NT2/D1 (cell line): Measurements from ENCODE around the gene RTL10.

Experiments used
- DNase-seq: peaks from one replicate; pipeline ENCODE4 v3.0.0-alpha.2; 2011; ENCODE audit warnings: low read depth, low spot score
- H3K27me3 ChIP-seq: 2 replicates; pipeline ENCODE4 v1.6.0; 2011; ENCODE audit warnings: mild to moderate bottlenecking; ENCODE audit not compliant: insufficient read length, insufficient read depth
- H3K36me3 ChIP-seq: 2 replicates; pipeline ENCODE4 v1.6.1; 2011; ENCODE audit warnings: mild to moderate bottlenecking, low read length, mixed read lengths; ENCODE audit not compliant: insufficient read depth, insufficient read length
- H3K4me1 ChIP-seq: 2 replicates; pipeline ENCODE4 v1.5.1; 2011; ENCODE audit not compliant: insufficient read depth, insufficient read length
- H3K4me3 ChIP-seq: 2 replicates; pipeline ENCODE4 v1.5.1; 2011; ENCODE audit warnings: low read depth; ENCODE audit not compliant: insufficient read length
- H3K9ac ChIP-seq: 2 replicates; pipeline ENCODE4 v1.6.0; 2011; ENCODE audit warnings: low read depth; ENCODE audit not compliant: insufficient read length
- H3K9me3 ChIP-seq: 2 replicates; pipeline ENCODE4 v1.5.1; 2011; ENCODE audit warnings: mild to moderate bottlenecking, low read length; ENCODE audit not compliant: insufficient read depth
- SUZ12 ChIP-seq: IDR thresholded peaks from 2 replicates; pipeline ENCODE4 v1.6.1; 2011; ENCODE audit not compliant: insufficient read length, insufficient read depth; ENCODE audit errors: extremely low read depth
- YY1 ChIP-seq: IDR thresholded peaks from 2 replicates; pipeline ENCODE4 v1.6.1; 2011; ENCODE audit not compliant: insufficient read length, insufficient read depth
- ZNF274 ChIP-seq: IDR thresholded peaks from 2 replicates; pipeline ENCODE4 v1.6.1; 2011; ENCODE audit warnings: mild to moderate bottlenecking, low read depth, low read length

RTL10 gene

GRCh38 chr22:19853058-19853878 lies 1.4 kb downstream of the RTL10 start:
- TF ChIP-seq SUZ12 (no peak), ZNF274 (no peak), YY1 (no peak)
- Histone ChIP-seq H3K4me1 (peaks cover 12% of the 10 kb centered on the region), H3K27me3 (no peaks in the 10 kb centered on the region), H3K9ac (peak overlapping the region; percentile 96), H3K36me3 (peaks cover 53% of the 10 kb centered on the region), H3K9me3 (peaks cover 2% of the 10 kb centered on the region; the same call in 1 of the 2 replicates), H3K4me3 (peak overlapping the region; percentile 96)
- no peak for DNase-seq

DNA sequence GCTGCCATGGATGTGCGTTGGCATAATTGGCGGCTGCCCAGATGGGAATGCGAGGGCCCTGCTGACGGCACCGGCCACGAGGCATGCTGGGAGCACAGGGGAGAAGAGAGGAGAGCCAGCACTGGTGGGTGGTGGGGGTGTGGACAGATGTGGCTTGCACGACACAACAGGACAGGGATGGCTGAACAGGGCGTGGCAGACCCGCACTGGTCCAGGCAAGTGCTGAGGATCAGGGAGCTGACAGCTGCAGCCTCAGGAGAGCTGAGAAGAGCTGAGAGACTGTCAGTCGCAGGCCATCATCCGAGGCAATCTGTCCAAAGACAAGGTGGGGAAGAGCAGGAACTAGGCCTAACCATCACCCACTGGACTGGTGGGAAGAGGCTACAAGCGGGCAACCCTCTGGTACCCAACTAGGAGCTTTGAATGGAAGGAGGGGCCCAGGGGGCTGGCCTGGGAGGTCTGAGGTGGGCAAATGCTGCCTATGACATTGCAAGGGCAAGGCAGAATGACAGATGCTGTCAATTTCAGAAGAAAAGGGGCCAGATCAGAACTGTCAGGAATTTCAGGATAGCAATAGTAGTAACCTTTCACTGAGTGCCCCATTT lies 2.4 kb downstream of the RTL10 start:
- TF ChIP-seq ZNF274 (no peak), YY1 (no peak), SUZ12 (no peak)
- DNase-seq = no peak
- H3K4me3 ChIP-seq = no peak overlapping the region

DNA sequence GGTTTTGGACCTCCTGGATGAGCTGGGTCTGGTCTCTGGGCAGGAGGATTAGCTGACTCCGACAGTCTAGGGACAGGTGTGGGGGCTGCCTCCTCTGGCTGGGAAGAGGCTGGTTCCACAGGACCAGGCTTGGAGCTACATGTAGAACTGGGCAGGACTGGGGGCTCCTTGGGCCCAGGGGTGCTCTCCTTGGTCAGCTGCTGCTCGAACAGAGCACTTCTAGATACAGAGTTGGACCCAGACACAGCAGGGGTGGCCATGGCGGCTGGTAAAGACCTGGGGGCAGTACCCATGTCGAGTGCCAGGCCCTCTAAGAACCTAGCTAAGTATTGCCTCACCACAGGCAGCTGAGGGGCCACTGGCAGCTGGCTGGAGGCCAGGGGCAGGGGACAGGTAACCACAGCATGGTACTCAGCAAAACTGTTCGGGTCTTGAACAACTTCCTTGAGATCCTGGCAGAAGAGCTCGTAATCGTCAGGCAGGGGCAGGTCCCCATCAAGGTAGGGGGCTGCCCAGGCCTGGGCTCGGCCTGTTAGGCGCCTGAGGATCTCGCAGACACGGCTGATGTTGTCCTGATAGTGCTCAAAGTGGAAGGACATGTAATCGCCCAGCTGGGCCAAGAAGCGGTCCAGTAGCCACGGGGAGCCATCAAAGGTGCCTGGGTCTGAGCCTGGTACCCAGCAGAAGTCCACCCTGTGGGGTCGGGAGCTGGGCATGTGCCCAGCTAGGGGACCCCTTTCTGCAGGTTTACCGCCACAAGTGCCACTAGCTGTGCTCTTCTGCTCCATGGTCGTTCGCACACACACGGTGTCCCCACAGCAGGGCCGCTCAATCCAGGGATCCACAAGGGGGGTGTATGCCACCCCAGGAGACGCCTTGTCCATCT lies 3.1 kb downstream of the RTL10 start:
- Histone ChIP-seq H3K36me3 (peaks cover 64% of the 10 kb centered on the region), H3K9ac (no peak overlapping the region), H3K9me3 (peaks cover 16% of the 10 kb centered on the region; the same call in 1 of the 2 replicates), H3K27me3 (no peaks in the 10 kb centered on the region), H3K4me1 (peaks cover 12% of the 10 kb centered on the region), H3K4me3 (no peak overlapping the region)
- DNase-seq = no peak
- no peak for TF ChIP-seq ZNF274
- TF ChIP-seq YY1 = no peak
- TF ChIP-seq SUZ12 = no peak

More for the DNA sequence above, 2.4 kb downstream of the RTL10 start:
- H3K27me3 ChIP-seq = no peaks in the 10 kb centered on the region
- peaks cover 11% of the 10 kb centered on the region; the same call in 1 of the 2 replicates for H3K9me3 ChIP-seq
- H3K9ac ChIP-seq = no peak overlapping the region
- peaks cover 12% of the 10 kb centered on the region for H3K4me1 ChIP-seq
- H3K36me3 ChIP-seq = peaks cover 59% of the 10 kb centered on the region

DNA sequence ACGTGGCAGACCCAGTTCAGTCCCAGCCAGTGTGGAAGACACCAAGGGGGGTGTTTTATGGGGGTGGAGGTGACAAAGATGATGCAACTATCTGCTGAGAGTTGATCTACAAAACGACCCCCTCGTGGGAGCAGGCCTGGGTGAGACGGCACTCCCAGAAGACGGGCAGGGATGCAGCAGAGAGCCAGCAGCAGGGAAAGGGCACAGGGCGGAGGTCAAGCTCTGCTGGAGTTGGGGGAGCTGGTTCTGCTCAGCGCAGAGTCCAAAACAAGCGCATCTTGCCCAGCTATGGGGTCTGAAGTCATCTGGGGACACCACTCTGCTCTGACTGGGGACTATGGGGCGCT lies 3.9 kb downstream of the RTL10 start:
- DNase-seq = no peak
- peaks cover 16% of the 10 kb centered on the region; the same call in 1 of the 2 replicates for H3K9me3 ChIP-seq
- TF ChIP-seq YY1 = no peak
- TF ChIP-seq SUZ12 = no peak
- TF ChIP-seq ZNF274 = no peak
- peaks cover 61% of the 10 kb centered on the region for H3K36me3 ChIP-seq
- H3K4me3 ChIP-seq = no peak overlapping the region
- no peak overlapping the region for H3K9ac ChIP-seq
- H3K4me1 ChIP-seq = peaks cover 12% of the 10 kb centered on the region
- no peaks in the 10 kb centered on the region for H3K27me3 ChIP-seq

DNA sequence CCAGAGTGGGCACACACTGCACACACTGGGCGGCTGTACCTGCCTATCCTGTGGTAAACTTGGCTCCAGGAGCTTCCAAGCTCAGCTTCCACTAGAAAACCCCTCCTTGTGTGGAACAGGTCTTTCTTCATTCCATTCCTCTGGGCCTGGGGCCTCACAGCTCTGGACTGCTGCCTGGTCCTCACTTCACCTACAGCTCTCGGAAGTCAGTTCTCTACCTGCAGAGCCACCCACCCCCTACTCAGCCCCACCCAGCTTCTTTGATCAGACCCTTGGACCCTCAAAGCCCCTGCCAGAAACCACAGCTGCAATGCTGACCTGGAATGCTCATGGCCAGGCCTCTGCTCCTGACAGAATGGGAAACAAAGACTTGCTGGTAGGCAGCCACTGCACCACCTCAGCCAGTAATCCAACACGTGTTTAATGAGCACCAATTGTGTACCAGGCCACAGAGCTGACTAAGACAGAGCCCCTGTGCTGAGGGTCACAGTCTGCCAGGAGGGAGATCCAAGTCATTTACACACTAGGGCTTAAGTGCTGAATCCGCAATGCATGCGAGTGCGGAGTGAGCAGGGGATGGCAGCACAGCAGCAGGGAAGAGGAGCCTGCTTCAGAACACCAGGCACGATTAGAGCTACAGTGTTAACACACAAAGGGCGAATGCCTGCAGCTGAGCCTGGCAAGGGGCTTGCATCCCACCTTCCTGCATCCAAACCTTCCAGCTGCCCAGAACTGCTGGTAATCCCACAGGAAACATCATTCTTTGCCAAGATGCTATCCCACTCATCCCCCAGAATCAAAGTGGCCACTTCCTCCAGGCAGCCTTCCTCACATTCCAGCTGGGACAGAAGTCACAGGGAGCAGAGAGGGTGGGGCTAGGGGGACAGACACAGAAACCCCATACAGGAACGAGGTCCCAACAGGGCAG lies 4.6 kb downstream of the RTL10 start:
- TF ChIP-seq ZNF274 (no peak), YY1 (no peak), SUZ12 (no peak)
- no peak for DNase-seq
- Histone ChIP-seq H3K9me3 (peaks cover 16% of the 10 kb centered on the region; the same call in 1 of the 2 replicates), H3K4me3 (no peak overlapping the region), H3K9ac (no peak overlapping the region), H3K27me3 (no peaks in the 10 kb centered on the region), H3K36me3 (peaks cover 59% of the 10 kb centered on the region), H3K4me1 (peaks cover 15% of the 10 kb centered on the region)

GRCh38 chr22:19848298-19849224 lies 6.1 kb downstream of the RTL10 start:
- no peak for DNase-seq

More at GRCh38 chr22:19848298-19849224, 6.1 kb downstream of the RTL10 start:
- no peak for TF ChIP-seq ZNF274
- peaks cover 16% of the 10 kb centered on the region; the same call in 1 of the 2 replicates for H3K9me3 ChIP-seq
- H3K27me3 ChIP-seq = no peaks in the 10 kb centered on the region
- H3K9ac ChIP-seq = no peak overlapping the region
- H3K4me1 ChIP-seq = peaks cover 22% of the 10 kb centered on the region
- peaks cover 71% of the 10 kb centered on the region for H3K36me3 ChIP-seq
- no peak overlapping the region for H3K4me3 ChIP-seq
